Epithelial cell of proximal tubule (primary cell): Measurements from ENCODE around the gene AFTPH. TPM values are rescaled to one million over a fixed set of nuclear protein-coding genes. Genes with fewer than 3 reads are reported as not detected.

Source experiments
- DNase-seq: peaks from one replicate; pipeline ENCODE4 v3.0.0-alpha.2; 2011; ENCODE audit warnings: low read depth
- H3K4me3 ChIP-seq: 2 replicates; pipeline ENCODE4 v1.5.1; 2011; ENCODE audit warnings: low read depth, mild to moderate bottlenecking, low read length
- total RNA-seq: library from RNA; depleted of rRNA; stranded (reverse); fragments of >200 nt; gene quantifications from 2 replicates; pipeline ENCODE4 v1.2.3, GENCODE V29; 2015
- TF ChIP-seq, protein P1 (sequence below): conservative IDR thresholded peaks from 2 replicates; pipeline ENCODE4 v1.5.1; 2012; ENCODE audit warnings: low read depth, mild to moderate bottlenecking, low read length

Gene AFTPH
- total RNA-seq, 1 donor from 2014 or later: 12.1 TPM

DNA sequence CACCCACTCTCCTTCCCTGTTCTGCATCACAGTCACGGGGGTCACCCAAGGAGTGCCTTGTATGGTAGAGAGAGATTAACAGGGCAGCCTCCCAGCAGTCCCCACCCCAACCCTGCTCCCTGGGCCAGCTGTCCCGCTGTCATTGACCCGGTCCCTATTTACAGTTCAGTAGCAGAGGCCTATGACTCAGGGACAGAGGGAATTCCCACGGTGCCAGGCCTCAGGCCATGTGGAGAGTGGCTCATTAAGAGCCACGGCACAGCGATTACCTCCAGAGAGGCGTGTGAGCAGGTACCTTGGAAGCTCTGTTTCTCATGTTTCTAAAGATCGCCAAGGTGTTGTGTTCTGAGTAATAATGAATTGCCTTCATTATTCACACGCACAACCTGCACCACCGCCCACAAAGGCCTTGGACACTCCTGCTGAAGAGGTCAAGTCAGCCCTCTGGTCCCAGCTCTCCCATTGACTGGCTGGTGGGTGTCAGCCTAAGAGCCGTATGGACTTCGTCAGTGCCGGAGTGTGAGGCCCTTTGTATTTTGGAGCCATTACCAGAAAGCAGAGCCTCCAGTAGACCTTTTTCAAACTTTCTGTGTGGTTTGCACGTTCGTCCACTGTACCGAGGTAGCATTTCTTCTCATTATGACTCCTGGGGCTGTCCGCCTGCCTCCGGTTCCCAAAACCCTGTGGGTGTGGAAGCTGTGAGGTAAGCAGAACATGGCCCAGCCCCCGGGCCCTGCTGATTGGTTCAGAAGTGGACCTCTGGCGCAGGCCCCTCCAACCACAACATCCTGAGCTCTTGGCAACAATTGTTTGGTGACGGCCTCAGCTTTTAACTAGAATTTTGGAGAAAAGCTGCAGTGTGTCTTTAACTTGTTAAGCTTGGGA is 82.6 kb downstream of the AFTPH start:
- DNase-seq: peak; percentile 67
- TF ChIP-seq, protein P1, sequence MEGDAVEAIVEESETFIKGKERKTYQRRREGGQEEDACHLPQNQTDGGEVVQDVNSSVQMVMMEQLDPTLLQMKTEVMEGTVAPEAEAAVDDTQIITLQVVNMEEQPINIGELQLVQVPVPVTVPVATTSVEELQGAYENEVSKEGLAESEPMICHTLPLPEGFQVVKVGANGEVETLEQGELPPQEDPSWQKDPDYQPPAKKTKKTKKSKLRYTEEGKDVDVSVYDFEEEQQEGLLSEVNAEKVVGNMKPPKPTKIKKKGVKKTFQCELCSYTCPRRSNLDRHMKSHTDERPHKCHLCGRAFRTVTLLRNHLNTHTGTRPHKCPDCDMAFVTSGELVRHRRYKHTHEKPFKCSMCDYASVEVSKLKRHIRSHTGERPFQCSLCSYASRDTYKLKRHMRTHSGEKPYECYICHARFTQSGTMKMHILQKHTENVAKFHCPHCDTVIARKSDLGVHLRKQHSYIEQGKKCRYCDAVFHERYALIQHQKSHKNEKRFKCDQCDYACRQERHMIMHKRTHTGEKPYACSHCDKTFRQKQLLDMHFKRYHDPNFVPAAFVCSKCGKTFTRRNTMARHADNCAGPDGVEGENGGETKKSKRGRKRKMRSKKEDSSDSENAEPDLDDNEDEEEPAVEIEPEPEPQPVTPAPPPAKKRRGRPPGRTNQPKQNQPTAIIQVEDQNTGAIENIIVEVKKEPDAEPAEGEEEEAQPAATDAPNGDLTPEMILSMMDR: no peak
- H3K4me3 ChIP-seq: no peak overlapping the region

DNA sequence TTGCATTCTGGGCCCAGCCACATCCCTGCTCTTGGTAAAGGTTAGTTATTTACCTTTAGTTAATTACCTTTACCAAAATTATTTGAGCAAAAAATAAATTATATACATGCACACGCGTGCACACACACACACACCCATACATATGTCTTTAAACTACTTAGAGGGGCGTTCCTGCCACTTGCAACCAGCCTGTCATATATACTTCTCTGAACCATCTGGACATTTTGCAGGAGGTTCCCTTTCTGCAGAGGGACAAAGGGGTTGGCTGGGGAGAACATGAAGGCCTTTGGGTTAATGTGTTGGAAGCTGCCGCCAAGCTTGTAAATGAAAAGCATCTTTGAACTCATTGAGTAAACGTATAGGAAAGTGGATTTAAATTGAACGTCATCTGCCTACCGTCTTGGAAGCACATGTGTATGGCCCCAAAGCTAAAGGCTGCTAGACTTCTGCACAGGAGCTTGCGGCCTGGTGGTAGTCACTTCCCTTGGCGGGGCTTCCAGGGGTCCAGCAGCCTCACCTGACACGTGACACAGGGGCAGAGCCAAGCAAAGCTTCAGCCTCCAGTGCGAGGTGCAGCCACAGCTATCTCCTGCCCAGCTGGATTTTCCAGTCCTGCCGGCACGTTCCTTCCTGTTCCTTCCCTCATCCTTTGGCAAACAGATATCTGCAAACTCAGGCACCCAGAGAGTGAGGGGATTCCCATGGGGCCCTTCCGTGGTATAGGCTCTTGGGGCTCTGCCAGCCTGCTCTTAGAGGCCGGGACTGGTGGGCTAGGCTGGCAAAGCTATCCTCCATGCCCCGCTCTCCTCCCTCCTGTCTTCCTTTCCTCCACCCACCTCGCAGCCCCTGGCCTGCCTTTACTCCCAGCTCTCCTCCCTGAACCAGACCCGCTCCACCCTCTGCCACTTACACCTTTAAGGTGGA is 83.5 kb downstream of the AFTPH start:
- H3K4me3 ChIP-seq: no peak overlapping the region
- TF ChIP-seq, protein P1: no peak
- no peak for DNase-seq

DNA sequence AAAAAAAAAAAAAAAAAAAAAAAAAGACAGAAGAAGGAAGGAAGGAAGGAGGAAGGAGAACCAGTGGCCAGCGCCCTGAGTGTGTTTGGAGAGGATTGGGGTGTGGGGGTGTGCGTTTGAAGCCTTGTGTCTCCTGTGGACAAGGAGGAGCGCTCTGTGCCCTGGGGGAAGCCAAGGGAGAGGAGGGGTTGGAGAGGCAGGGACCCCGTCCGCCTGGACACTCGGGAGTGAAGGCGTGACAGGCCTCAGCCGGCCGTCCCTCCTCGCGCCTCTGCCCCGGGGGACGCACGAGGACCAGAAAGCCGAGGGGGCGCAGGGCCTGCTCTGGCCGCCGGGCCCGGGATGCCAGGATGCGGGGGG is 84.7 kb downstream of the AFTPH start:
- TF ChIP-seq, protein P1: no peak
- DNase-seq: no peak
- peak overlapping the region; percentile 48 for H3K4me3 ChIP-seq

DNA sequence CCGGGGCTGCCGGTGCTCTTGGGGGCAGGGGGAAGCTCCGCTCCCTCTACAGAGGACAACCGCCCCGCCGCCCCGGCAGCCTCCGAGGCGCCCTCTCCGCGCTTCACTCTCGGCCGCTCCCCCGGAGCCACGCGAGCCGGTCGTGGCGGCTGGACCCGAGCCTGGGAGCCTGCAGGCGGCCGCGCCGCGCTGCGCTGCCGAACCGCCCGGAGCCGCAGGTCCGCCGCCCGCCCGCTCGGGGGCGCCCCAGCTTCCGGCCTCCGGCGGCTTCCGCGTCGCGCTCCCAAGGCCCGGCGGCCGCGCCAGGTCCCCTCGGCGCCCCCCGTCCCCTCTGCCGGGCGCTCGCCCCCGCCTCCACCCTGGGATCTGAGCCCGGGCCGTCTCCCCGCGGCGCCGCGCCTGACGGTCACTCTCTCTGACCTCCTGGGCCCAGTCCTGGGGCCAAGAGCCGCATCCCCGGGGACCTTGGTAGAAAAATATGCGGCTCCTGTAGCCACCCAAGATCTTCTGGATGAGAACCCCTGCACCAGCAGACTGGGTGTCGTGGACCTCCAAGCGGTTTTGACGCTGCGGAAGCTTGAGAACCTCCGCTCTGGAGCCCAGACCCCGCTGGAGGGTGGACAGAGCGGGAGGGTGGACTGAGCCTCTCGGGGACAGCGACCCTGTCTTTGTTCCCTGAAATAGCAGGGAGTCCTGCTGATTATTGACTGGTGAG is 85.3 kb downstream of the AFTPH start:
- no peak for DNase-seq
- TF ChIP-seq, protein P1: no peak
- H3K4me3 ChIP-seq: peak overlapping the region; percentile 59

DNA sequence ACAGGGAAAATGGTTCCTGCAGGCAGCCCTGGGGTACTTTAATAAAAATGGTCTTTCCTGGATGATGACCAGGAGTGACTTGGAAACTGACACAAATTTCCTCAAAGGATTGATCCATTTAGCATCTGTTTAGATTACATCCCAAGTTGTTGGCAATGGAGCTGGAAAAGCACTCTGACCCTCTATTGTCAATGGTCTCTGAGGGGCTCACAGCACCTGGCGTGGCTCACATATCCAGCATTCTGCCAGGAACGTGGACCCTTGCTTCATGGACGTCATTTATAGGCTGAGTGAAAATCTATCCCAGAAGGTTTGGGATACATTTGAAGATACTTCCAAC is 85.8 kb downstream of the AFTPH start:
- H3K4me3 ChIP-seq: peak overlapping the region; percentile 59
- no peak for DNase-seq
- TF ChIP-seq, protein P1: no peak

DNA sequence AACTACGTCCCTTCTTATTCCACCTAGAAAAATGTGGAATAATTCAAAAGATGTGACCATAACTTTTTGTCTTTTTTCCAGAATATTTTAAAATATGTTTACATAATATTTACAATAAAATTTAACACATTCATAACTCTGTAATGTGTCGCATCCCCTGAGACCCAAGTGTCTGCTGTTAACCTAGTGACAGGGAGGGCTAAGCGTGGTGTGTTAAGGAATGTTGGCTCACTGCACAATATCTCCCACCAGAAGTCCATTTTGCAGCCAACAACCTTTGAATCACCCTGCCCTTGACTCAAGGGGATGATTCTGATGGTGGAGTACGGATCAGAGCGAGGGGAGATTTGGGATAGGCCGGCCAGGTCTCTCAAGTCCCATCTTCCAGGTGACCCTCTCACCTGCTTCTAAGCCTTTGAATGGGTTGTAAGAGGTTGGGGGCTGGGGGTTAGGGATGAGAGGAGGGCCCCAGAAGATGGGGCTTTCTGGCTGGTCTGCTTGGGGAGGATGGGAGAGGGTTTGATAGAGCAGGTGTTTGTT is 86.3 kb downstream of the AFTPH start:
- DNase-seq: no peak
- no peak overlapping the region for H3K4me3 ChIP-seq
- TF ChIP-seq, protein P1: no peak
